ENCODE results near the gene TSPAN18. TPM values are rescaled to one million over a fixed set of nuclear protein-coding genes. Genes with fewer than 3 reads are reported as not detected.

The TSPAN18 gene
- total and polyA plus RNA-seq, 10 of the 15 experiments (the other 5 are each of a cell fraction or from before 2014, with no cell fraction given): 0.02 to 0.77 (median 0.13) TPM; not detected in 1

GRCh38 chr11:44936525-44936924, 209.8 kb downstream of the TSPAN18 start:
- SMC1A ChIA-PET (ENCODE audit: uncharacterized antibody, unreplicated experiment): interaction anchor here (0.7 to 4.0 kb wide), 8 partner anchors 11 to 184 kb away, joined by 3 to 80 read pairs (median 4); no protein-coding TSS in a partner anchor
- in situ Hi-C loops (cut with MboI) (loop anchor here (5.0 to 25.0 kb wide), 2 partner anchors 171 to 401 kb away; no protein-coding TSS in a partner anchor), intact Hi-C loops (cut with micrococcal nuclease; ENCODE audit: unreplicated experiment) (loop anchor here (1.0 to 2.0 kb wide), 2 partner anchors 167 to 396 kb away; no protein-coding TSS in a partner anchor)
- RAD21 ChIA-PET (ENCODE audit: unreplicated experiment): interaction anchor here (0.7 to 4.3 kb wide), 13 partner anchors 9 to 381 kb away, joined by 3 to 105 read pairs (median 4); partner anchors contain the start of gene CD82
- Histone ChIP-seq H3K4me2 (ENCODE audit: control insufficient read depth, insufficient read depth) (no peak overlapping the region), H3K27me3 (replicated peaks in 1 of 2; ENCODE audit: control insufficient read depth in 2 of 2, insufficient read depth in 2 of 2, low read length in 1 of 2) (no peaks in the 10 kb centered on the region), H3K9ac (ENCODE audit: control insufficient read depth, insufficient read depth, low read length) (no peak overlapping the region), H4K20me1 (ENCODE audit: control insufficient read depth, insufficient read depth) (no peaks in the 10 kb centered on the region), H3K4me1 (ENCODE audit: control insufficient read depth, insufficient read depth, low read length) (no peaks in the 10 kb centered on the region), H3K27ac (ENCODE audit: control insufficient read depth, insufficient read depth) (no peak overlapping the region), H3K79me2 (ENCODE audit: control insufficient read depth, insufficient read depth, low read length) (no peaks in the 10 kb centered on the region), H3K36me3 (ENCODE audit: control insufficient read depth in 2 of 2, insufficient read depth in 2 of 2, low read length in 1 of 2) (no peaks in the 10 kb centered on the region), H3K9me3 (replicated peaks; ENCODE audit: control insufficient read depth, insufficient read depth, low read length) (no peaks in the 10 kb centered on the region), H3K4me3 (no peak overlapping the region), H2AFZ (ENCODE audit: control insufficient read depth, low read depth, low read length) (no peak overlapping the region)
- FAIRE-seq (peak; percentile 87), ATAC-seq (peak; percentile 97), DNase-seq (ENCODE audit: low read depth, low spot score) (no peak)
- whole genome bisulfite sequencing (ENCODE audit: insufficient coverage, insufficient replicate concordance, low lambda C conversion rate, missing lambda C conversion rate): 25% methylated on average over 20 of the region's 20 CpGs
- no TSS peak for BruUV-seq (replicated peaks)
- CTCF ChIA-PET: interaction anchor here (0.6 to 16.8 kb wide), 28 partner anchors 9 to 414 kb away, joined by 3 to 571 read pairs (median 3); no protein-coding TSS in a partner anchor
- TF ChIP-seq POU2F2 (IDR thresholded peaks at IDR 0.05; ENCODE audit: borderline replicate concordance, low read depth, low read length) (0 out of 3 replicates have a peak, but pooled peaks have one; percentile 31), ASH2L (IDR thresholded peaks at IDR 0.05; ENCODE audit: borderline replicate concordance, low read depth) (no peak), YY1 (IDR thresholded peaks at IDR 0.05; ENCODE audit: low read depth, low read length) (peak; percentile 62; the same call in 1 of the 2 replicates), RAD21 (IDR thresholded peaks at IDR 0.05; ENCODE audit: insufficient read depth, low read depth, low read length) (peak; percentile 97), LARP7 (IDR thresholded peaks at IDR 0.05) (0 out of 2 replicates have a peak, but pooled peaks have one; percentile 23), NFIC (IDR thresholded peaks at IDR 0.05; ENCODE audit: low read depth, low read length) (no peak), RUNX3 (IDR thresholded peaks at IDR 0.05; ENCODE audit: low read length) (0 out of 2 replicates have a peak, but pooled peaks have one; percentile 17), BHLHE40 (IDR thresholded peaks at IDR 0.05; ENCODE audit: borderline replicate concordance in 1 of 2, low read depth in 2 of 2, low read length in 1 of 2) (0 out of 4 replicates have a peak, but pooled peaks of 1 of the 2 experiments have one; percentile 19), SMARCA5 (IDR thresholded peaks at IDR 0.05) (0 out of 2 replicates have a peak, but pooled peaks have one; percentile 45), SMC3 (IDR thresholded peaks at IDR 0.05; ENCODE audit: borderline replicate concordance, low read length) (peak; percentile 92), PML (IDR thresholded peaks at IDR 0.05; ENCODE audit: low read length) (no peak)
- TF ChIP-seq, protein P1, sequence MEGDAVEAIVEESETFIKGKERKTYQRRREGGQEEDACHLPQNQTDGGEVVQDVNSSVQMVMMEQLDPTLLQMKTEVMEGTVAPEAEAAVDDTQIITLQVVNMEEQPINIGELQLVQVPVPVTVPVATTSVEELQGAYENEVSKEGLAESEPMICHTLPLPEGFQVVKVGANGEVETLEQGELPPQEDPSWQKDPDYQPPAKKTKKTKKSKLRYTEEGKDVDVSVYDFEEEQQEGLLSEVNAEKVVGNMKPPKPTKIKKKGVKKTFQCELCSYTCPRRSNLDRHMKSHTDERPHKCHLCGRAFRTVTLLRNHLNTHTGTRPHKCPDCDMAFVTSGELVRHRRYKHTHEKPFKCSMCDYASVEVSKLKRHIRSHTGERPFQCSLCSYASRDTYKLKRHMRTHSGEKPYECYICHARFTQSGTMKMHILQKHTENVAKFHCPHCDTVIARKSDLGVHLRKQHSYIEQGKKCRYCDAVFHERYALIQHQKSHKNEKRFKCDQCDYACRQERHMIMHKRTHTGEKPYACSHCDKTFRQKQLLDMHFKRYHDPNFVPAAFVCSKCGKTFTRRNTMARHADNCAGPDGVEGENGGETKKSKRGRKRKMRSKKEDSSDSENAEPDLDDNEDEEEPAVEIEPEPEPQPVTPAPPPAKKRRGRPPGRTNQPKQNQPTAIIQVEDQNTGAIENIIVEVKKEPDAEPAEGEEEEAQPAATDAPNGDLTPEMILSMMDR (IDR thresholded peaks at IDR 0.05 in 2 of 3, conservative IDR thresholded peaks at IDR 0.05 in 1 of 3; ENCODE audit: control insufficient read depth in 2 of 3, extremely low read depth in 1 of 3, insufficient read depth in 1 of 3, low read depth in 3 of 3, low read length in 3 of 3): peak; percentile 86 to 94 (median 92)
- POLR2A ChIA-PET: no interaction called here
